Omental fat pad (tissue), 4 donors: Measurements from ENCODE around the gene ATR. TPM values are rescaled to one million over a fixed set of nuclear protein-coding genes. Genes with fewer than 3 reads are reported as not detected.
"Not testable (repeated sequence)": the region's sequence is repeated elsewhere in the genome, so short reads cannot be mapped to it uniquely, and the experiment has no call there.

ENCODE experiments used
- ATAC-seq: fragments of 150-250 bp; one replicate; pipeline ENCODE4 v1.9.1; 2016; ENCODE audit warnings: mild to moderate bottlenecking, moderate library complexity; ENCODE audit not compliant: low FRiP score
- DNase-seq: peaks from one replicate; pipeline ENCODE4 v3.0.0-alpha.2; 2019; ENCODE audit warnings: low spot score
- total RNA-seq, 4 donors: library from RNA; depleted of rRNA; stranded (reverse); fragments of >200 nt; gene quantifications; one replicate each; pipeline ENCODE4 v1.1.0, GENCODE V29; 2016
- TF ChIP-seq, protein P1 (sequence below), 3 donors: fragments of 450-650 bp; IDR thresholded peaks; one replicate each; pipeline ENCODE4 v1.5.1; 2016 to 2017; ENCODE audit warnings: antibody characterized with exemption in 3 of 3, mild to moderate bottlenecking in 3 of 3, moderate library complexity in 2 of 3

ATR gene
- total RNA-seq, 4 donors from 2014 or later = 18.8 to 35.8 (median 32.3) TPM

- TF ChIP-seq, protein P1, sequence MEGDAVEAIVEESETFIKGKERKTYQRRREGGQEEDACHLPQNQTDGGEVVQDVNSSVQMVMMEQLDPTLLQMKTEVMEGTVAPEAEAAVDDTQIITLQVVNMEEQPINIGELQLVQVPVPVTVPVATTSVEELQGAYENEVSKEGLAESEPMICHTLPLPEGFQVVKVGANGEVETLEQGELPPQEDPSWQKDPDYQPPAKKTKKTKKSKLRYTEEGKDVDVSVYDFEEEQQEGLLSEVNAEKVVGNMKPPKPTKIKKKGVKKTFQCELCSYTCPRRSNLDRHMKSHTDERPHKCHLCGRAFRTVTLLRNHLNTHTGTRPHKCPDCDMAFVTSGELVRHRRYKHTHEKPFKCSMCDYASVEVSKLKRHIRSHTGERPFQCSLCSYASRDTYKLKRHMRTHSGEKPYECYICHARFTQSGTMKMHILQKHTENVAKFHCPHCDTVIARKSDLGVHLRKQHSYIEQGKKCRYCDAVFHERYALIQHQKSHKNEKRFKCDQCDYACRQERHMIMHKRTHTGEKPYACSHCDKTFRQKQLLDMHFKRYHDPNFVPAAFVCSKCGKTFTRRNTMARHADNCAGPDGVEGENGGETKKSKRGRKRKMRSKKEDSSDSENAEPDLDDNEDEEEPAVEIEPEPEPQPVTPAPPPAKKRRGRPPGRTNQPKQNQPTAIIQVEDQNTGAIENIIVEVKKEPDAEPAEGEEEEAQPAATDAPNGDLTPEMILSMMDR (IDR thresholded peaks at IDR 0.05) = no peak
- DNase-seq = no peak
- ATAC-seq = peak; percentile 43
Measured at GRCh38 chr3:142595581-142595950, 17.0 kb upstream of the ATR start.

GRCh38 chr3:142595141-142595540 is 16.6 kb upstream of the ATR start:
- DNase-seq = no peak
- TF ChIP-seq, protein P1 (IDR thresholded peaks at IDR 0.05) = no peak
- no peak for ATAC-seq

GRCh38 chr3:142592268-142592667 is 13.7 kb upstream of the ATR start:
- not testable (repeated sequence) for DNase-seq, ATAC-seq

DNA sequence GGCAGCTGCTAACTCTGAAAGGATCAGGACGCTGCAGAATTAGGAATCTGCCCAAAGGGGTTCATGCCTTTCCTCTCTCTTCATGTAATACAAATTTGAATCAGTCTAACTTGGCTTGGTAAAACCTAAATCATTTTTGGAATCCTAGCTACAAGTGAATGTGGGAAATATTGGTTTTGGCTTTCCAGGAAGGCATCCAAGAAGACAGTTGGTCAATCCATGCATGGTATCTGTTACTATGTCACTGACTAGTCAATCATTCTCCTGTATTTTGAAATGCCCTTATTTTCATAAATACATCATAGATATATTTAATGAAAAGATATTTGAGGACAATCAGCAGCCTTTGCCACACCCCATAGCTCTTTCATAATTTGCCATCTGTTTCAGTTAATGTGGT is 10.2 kb upstream of the ATR start:
- ATAC-seq = no peak
- DNase-seq = no peak

DNA sequence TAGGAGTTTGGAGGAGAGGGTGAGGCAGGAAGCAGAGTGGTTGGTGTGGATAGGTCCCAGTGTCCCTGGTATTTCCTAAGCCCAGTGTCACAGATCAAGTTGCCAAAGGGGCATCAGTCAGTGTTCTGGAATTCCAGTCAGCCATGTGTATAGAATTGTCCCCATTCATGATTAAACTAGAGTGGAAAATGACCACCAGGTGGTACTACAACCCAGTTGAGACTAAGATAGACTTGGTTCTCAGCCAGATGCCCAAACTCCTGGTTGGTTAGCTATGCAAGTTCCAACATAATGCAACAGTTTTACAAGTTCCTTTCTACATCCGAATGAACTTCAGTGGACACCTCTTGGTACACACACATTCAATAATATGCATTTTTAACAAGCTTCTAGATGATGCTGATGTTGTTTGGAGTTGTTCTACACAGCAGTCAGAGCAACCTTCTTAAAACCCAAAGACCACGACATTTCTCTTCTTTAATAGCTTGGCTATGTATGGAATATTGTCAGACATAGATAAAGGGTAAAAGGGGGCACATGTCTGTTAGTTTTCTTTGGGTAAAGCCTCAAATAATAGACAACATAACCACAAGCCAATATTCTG is 8.4 kb upstream of the ATR start:
- TF ChIP-seq, protein P1 (IDR thresholded peaks at IDR 0.05) = peak in 1 of 3 donors; percentile 9
- peak; percentile 59 for ATAC-seq
- no peak for DNase-seq

More for the DNA sequence above, 10.2 kb upstream of the ATR start:
- TF ChIP-seq, protein P1 (IDR thresholded peaks at IDR 0.05) = no peak

DNA sequence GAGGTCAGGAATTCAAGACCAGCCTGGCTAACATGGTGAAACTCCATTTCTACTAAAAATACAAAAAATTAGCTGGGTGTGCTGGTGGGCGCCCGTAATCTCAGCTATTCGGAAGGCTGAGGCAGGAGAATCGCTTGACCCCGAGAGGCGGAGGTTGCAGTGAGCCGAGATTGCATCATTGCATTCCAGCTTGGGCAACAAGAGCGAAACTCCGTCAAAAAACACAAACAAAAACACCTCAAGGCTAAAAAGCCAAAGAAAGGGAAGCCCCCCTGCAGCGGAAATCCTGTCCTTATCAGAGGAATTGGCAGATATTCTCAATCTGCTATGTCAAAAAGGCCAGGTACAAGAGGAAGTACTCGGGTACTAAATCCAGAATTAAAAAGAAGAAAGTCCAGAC is 2.5 kb upstream of the ATR start:
- DNase-seq, ATAC-seq: not testable (repeated sequence)

DNA sequence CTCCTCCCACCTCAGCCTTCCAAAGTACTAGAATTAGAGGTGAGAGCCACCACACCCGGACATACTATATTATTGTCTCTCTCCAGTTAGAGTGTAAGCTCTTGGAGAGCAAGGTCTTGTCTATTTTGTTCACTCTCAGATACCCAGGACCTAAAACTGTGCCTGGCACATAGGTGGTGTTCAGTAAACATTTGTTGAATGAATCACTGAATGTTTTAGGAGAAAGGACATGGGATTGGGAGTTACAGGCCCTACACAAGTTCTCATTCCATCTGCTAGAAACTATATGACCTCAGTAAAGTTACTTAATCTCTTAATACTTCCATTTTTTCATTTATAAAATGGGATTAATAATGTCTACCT is 1.5 kb upstream of the ATR start:
- ATAC-seq = no peak
- TF ChIP-seq, protein P1 (IDR thresholded peaks at IDR 0.05) = no peak
- DNase-seq = no peak

GRCh38 chr3:142577696-142578328 is 721 bp downstream of the ATR start:
- no peak for DNase-seq
- TF ChIP-seq, protein P1 (IDR thresholded peaks at IDR 0.05) = no peak
- ATAC-seq = no peak
